PC-9 (cell line): ENCODE measurements around the gene C1orf167. TPM values are rescaled to one million over a fixed set of nuclear protein-coding genes. Genes with fewer than 3 reads are reported as not detected.

Experiments
- BruUV-seq: library from RNA; stranded (reverse); fragments of 400-500 nt; replicated peaks from 2 replicates; lab custom pipeline; 2021; lab: Mats Ljungman, UMichigan
- CTCF ChIA-PET: fragments of 300-600 bp; sonication (Branson Sonifier 250); formaldehyde crosslinking; loops from one replicate; lab custom pipeline; 2022; ENCODE audit warnings: antibody characterized with exemption; lab: Charles Lee
- POLR2A ChIA-PET: fragments of 300-600 bp; sonication (Branson Sonifier 250); formaldehyde crosslinking; loops from one replicate; lab custom pipeline; 2022; ENCODE audit warnings: antibody characterized with exemption; ENCODE audit not compliant: unreplicated experiment; lab: Charles Lee
- DNase-seq, 2 experiments: peaks; one replicate each; pipeline versions ENCODE4 v3.0.0 to v3.0.0-alpha.2; 2015 to 2022; ENCODE audit warnings: mixed read lengths in 1 of 2
- H2AFZ ChIP-seq: fragments of 200-600 bp; sonication (generic); 2 replicates; pipeline ENCODE4 v1.8.1; 2017; ENCODE audit warnings: antibody characterized with exemption
- H3F3A ChIP-seq: fragments of 200-600 bp; sonication (generic); 2 replicates; pipeline ENCODE4 v1.8.1; 2017; ENCODE audit warnings: antibody characterized with exemption, mild to moderate bottlenecking, low read depth; ENCODE audit not compliant: insufficient read depth
- H3K27ac ChIP-seq: fragments of 200-600 bp; sonication (generic); 2 replicates; pipeline ENCODE4 v1.6.1; 2016; ENCODE audit warnings: mixed run types
- H3K27me3 ChIP-seq: fragments of 200-600 bp; sonication (generic); 2 replicates; pipeline ENCODE4 v1.6.1; 2016; ENCODE audit warnings: low read depth, mixed run types; ENCODE audit not compliant: insufficient read depth
- H3K36me3 ChIP-seq: fragments of 200-600 bp; sonication (generic); 2 replicates; pipeline ENCODE4 v1.6.1; 2016; ENCODE audit warnings: low read depth, mixed run types
- H3K4me1 ChIP-seq: fragments of 200-600 bp; sonication (generic); replicated peaks from 2 replicates; pipeline ENCODE4 v1.6.1; 2016; ENCODE audit warnings: mixed run types; ENCODE audit not compliant: insufficient read depth
- H3K4me2 ChIP-seq: fragments of 200-600 bp; sonication (generic); 2 replicates; pipeline ENCODE4 v1.6.1; 2017; ENCODE audit warnings: mixed run types
- H3K4me3 ChIP-seq: fragments of 200-600 bp; sonication (generic); 2 replicates; pipeline ENCODE4 v1.6.1; 2016; ENCODE audit warnings: mixed run types
- H3K79me2 ChIP-seq: fragments of 200-600 bp; sonication (generic); 2 replicates; pipeline ENCODE4 v1.6.1; 2017; ENCODE audit warnings: low read depth, mixed run types
- H3K9me2 ChIP-seq: fragments of 200-600 bp; sonication (generic); 2 replicates; pipeline ENCODE4 v1.8.1; 2017; ENCODE audit warnings: mild to moderate bottlenecking; ENCODE audit not compliant: insufficient read depth
- H3K9me3 ChIP-seq: fragments of 200-600 bp; sonication (generic); 2 replicates; pipeline ENCODE4 v1.8.1; 2016; ENCODE audit warnings: low read depth; ENCODE audit not compliant: insufficient read depth
- H4K20me1 ChIP-seq: fragments of 200-600 bp; sonication (generic); 2 replicates; pipeline ENCODE4 v1.8.1; 2017; ENCODE audit not compliant: insufficient read depth
- CTCF ChIP-seq: fragments of 200-600 bp; sonication (generic); conservative IDR thresholded peaks from 2 replicates; pipeline ENCODE4 v1.6.1; 2017; ENCODE audit warnings: mixed run types, antibody characterized with exemption, mild to moderate bottlenecking, moderate library complexity
- EZH2 ChIP-seq: fragments of 200-600 bp; sonication (generic); IDR thresholded peaks from 2 replicates; pipeline ENCODE4 v1.8.0; 2017; ENCODE audit warnings: antibody characterized with exemption, low read depth
- intact Hi-C: fragments of 100-400 bp; cut with micrococcal nuclease; formaldehyde crosslinking; loops from one replicate; pipeline ENCODE4 v1.10.0; 2022; ENCODE audit not compliant: unreplicated experiment
- total RNA-seq: library from RNA; stranded (reverse); gene quantifications from 2 replicates; pipeline ENCODE4 v1.2.3, GENCODE V29; 2021

The C1orf167 gene
- total RNA-seq, 1 experiment from 2014 or later: not detected

DNA sequence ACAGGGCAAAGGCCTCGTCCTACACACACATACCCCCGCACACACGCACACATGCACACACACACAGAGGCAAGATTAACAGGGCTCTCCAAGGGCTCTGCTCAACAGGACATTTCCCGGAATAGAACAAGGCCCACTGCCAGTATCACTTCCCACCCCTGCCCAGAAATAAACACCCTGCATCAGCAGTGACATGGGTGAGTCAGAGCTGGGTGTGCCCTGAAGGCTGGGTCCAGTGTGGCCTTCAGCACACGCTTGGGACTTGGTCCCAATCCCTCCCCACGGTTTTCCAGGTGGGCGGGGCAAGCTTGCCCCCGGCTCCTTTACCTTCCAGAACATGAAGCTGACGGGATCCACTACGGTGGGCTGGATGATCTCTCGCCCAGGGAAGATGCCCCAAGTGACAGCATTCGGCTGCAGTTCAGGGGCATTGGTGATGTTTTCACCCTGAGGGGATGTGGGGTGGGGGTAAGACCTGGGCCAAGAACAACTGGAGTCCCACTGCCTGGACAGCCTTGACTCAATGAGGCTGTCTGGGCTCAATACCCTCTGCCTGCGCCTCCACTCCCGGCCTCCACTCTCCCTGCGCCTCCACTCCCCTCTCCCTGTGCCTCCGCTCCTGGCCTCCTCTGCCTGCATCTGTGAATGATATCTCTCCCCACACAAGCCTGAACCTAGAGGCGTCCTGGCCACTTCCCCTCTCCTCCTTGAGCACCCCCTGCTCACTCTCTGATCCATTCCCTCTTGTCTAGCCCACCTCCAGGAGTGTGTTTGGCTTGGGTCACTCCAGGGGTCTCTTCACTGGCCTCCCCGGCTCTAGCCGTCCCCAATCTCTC lies 29.1 kb downstream of the C1orf167 start:
- H3K4me3 ChIP-seq: no peak overlapping the region
- H3K36me3 ChIP-seq: no peaks in the 10 kb centered on the region
- no TSS peak for BruUV-seq

DNA sequence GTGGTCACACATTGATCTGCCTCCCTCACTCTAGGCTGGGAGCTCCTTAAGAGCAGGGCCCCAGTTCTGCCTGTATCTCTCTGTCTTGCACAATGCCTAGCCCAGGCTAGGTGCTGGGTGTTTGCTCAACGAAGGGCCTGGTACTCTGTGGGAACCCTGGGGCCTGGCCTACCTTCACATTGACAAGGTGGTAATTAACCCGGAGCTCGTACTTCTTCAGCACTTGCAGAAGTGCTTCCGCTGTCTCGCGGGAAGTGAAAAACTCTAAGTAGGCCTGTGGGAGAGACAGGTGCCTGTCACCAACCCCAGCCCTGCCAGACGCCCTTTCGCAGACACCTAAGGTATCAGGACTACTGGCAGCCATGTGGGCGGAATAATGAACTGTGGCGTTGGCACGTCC lies 30.1 kb downstream of the C1orf167 start:
- no peak overlapping the region for H2AFZ ChIP-seq
- no peak overlapping the region for H3K4me3 ChIP-seq
- peaks cover 4% of the 10 kb centered on the region for H3K4me1 ChIP-seq
- POLR2A ChIA-PET: no interaction called here
- H4K20me1 ChIP-seq: no peaks in the 10 kb centered on the region
- no peaks in the 10 kb centered on the region for H3K27me3 ChIP-seq
- intact Hi-C loops: no loop called here
- H3K9me3 ChIP-seq: no peaks in the 10 kb centered on the region
- H3K9me2 ChIP-seq: no peaks in the 10 kb centered on the region
- TF ChIP-seq CTCF (no peak), EZH2 (no peak)
- no peaks in the 10 kb centered on the region for H3F3A ChIP-seq
- no peaks in the 10 kb centered on the region for H3K36me3 ChIP-seq
- H3K27ac ChIP-seq: no peak overlapping the region
- no peak overlapping the region for H3K4me2 ChIP-seq
- CTCF ChIA-PET: no interaction called here
- no peaks in the 10 kb centered on the region for H3K79me2 ChIP-seq
- BruUV-seq: no TSS peak
- DNase-seq: no peak

More for the DNA sequence above, 29.1 kb downstream of the C1orf167 start:
- Histone ChIP-seq H3K27ac (no peak overlapping the region), H4K20me1 (no peaks in the 10 kb centered on the region), H3K9me3 (no peaks in the 10 kb centered on the region), H3K4me2 (peak overlapping the region; percentile 16; the same call in 1 of the 2 replicates), H3K9me2 (no peaks in the 10 kb centered on the region), H3K79me2 (no peaks in the 10 kb centered on the region), H3K4me1 (peaks cover 4% of the 10 kb centered on the region), H2AFZ (no peak overlapping the region), H3K27me3 (no peaks in the 10 kb centered on the region), H3F3A (no peaks in the 10 kb centered on the region)
- DNase-seq: peak in 1 of 2 experiments; percentile 70
- TF ChIP-seq CTCF: no peak
- no peak for TF ChIP-seq EZH2
- ChIA-PET CTCF (no interaction called here), POLR2A (interaction anchor here (0.6 kb wide), 2 partner anchors 13 to 31 kb away, joined by 4 read pairs; no protein-coding TSS in a partner anchor)
- intact Hi-C loops: loop anchor here (1.0 kb wide), 1 partner anchor 15 kb away; the partner anchor contains the start of gene CLCN6

DNA sequence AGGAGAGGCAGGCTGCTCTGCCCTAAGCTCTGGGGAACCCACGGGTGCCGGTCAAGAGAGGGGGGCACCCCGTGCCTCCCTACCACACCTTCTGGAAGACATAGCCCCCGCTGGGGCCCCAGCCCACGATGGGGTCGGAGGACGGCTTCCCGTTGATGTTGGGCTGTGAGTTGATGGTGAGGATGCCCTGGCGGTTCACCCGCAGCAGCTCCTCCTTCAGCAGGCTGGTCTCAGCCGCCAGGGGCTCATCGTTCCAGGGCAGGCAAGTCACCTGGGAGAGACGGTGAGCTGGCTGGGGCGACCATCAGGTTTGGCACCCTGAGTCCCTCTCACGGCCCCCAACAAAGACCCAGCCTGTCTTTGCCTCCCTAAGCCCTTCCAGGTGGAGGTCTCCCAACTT lies 31.8 kb downstream of the C1orf167 start:
- CTCF ChIA-PET: no interaction called here
- Histone ChIP-seq H3K79me2 (no peaks in the 10 kb centered on the region), H3K4me2 (no peak overlapping the region), H3K27me3 (no peaks in the 10 kb centered on the region), H3K9me3 (no peaks in the 10 kb centered on the region), H3F3A (no peaks in the 10 kb centered on the region), H3K4me1 (peaks cover 4% of the 10 kb centered on the region; the same call in 1 of the 2 replicates), H3K4me3 (no peak overlapping the region), H2AFZ (no peak overlapping the region), H3K27ac (no peak overlapping the region), H3K9me2 (no peaks in the 10 kb centered on the region), H4K20me1 (no peaks in the 10 kb centered on the region), H3K36me3 (no peaks in the 10 kb centered on the region)
- intact Hi-C loops: no loop called here
- TF ChIP-seq CTCF: no peak
- no TSS peak for BruUV-seq
- POLR2A ChIA-PET: no interaction called here
- DNase-seq: no peak
